HG02763 (cell line): ENCODE data around the gene SYT12.
"Not testable (repeated sequence)": the region's sequence is repeated elsewhere in the genome, so short reads cannot be mapped to it uniquely, and the experiment has no call there.

Experiments
- ATAC-seq: cut with Tn5 transposase; IDR thresholded peaks from one replicate; pipeline ENCODE4 v1.9.1; 2021; ENCODE audit warnings: mild to moderate bottlenecking, moderate library complexity; ENCODE audit not compliant: unreplicated experiment

The SYT12 gene

DNA sequence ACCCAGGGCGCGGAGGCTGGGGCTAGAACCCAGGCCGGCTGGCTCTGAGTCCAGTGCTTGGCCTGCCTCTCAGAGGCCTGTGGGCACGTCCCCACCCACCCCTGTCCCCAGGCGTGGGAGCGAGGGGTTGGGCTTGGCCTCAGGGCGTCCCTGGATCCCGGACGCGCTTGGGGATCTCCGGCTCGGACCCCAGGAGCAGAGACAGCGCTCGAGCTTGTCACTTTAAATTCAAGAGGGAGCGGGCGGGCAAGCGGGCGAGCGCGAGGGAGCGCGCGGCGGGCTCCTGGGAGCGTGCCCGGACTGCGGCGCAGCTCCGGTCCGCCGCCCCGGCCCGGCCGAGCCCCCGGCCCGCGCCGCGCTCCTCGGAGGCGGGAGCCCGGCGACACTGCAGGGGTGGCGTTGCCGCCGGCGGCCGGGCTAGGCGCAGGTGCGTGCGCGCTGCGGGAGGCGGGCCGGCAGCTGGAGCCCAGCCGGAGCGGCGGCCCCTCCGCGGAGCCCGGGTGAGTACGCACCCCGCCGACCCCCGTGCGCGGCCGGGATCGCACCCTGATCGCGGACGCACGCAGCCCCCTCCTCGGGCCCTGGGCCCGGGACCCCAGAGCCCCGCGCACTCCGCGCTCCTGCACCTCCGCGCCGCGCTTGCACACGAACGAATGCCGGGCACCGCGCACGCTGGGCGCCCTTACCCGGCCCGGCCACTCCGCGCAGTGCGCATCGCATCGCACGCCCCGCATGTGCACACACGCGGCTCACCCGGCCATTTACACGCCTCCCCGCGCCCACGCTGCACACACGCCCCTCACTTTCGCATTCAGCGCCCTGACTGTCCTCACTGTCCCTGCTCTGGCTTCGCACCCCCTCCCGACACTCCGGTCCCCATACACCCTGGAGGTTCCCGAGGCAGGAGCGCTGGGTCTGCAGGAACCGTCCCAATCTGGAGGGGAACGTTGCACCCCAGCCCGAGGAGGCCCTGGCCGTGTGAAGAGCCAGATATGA lies at the start of gene SYT12:
TSS of gene SYT12 (plus strand) at position 174 of the 996 bp plus-strand sequence. CDS start 7,011 bp downstream, outside the sequence.
- ATAC-seq = no peak

DNA sequence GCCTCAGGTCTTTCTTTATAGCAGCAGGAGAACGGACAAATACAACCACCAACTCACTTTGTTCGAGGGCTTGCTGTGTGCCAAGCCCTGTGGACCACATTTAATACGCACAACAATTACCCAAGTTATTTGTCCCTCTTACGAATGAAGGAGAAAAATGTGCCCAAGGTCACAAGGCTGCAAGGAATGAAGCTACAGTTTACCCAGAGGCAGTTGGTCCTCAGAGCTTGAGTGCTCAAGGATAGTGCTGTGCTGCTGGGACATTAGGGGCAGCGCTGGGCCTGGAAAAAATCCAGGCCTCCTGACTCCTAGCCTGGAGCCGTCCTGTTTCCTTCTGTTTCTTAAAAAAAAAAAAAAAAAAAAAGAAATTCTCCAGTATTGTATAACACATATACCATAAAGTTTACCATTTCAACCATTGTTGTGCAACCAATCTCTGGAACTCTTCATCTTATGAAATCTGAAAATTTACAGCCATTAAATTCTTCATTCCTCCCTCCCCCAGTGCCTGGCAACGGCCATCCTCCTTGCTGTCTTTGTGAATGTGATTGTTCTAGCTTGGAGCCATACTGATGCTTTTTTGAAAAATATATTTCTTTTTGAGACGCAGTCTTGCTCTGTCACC lies 48.9 kb upstream of the SYT12 start:
- ATAC-seq = no peak

GRCh38 chr11:66974724-66975404 lies 48.1 kb upstream of the SYT12 start, which contains the start of gene C11orf86:
TSS of gene C11orf86 (plus strand) at chr11:66975304. CDS start at chr11:66975363, 59 bp downstream.
- ATAC-seq = no peak

DNA sequence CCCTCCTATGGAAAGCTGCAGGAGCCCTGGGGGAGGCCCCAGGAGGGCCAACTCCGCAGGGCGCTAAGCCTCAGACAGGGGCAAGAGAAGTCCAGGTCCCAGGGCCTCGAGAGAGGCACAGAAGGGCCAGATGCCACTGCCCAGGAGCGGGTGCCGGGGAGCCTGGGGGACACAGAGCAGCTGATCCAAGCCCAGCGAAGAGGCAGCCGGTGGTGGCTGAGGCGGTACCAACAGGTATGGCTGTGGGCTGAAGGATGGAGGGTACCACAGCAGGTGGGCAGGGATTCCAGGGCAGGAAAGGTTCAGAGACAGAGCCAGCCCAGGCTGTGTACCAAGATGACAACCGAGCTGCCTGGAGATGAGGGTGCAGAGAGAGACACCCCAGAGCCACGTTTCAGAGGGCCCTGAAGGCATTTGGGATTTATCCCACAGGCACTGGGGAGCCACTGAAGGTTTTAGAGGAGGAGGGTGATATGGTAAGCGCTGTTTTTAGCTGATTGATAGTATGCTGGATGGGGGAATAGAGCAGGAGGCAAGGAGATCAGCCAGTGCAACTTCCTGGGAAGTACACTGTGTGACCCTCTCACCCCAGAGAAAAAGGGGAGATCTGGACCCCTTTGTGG lies 47.4 kb upstream of the SYT12 start:
- ATAC-seq = no peak

GRCh38 chr11:66976028-66976467 lies 46.9 kb upstream of the SYT12 start:
- no peak for ATAC-seq

GRCh38 chr11:66976925-66977324 lies 46.0 kb upstream of the SYT12 start:
- ATAC-seq = no peak

GRCh38 chr11:66978229-66978628 lies 44.7 kb upstream of the SYT12 start:
- no peak for ATAC-seq

- no peak for ATAC-seq
Observed at GRCh38 chr11:66978717-66979116, 44.2 kb upstream of the SYT12 start.

- ATAC-seq = no peak
Observed at GRCh38 chr11:66979336-66979980, 43.5 kb upstream of the SYT12 start.

GRCh38 chr11:66981976-66982578 lies 40.9 kb upstream of the SYT12 start:
- ATAC-seq = no peak

- ATAC-seq = no peak
Observed at GRCh38 chr11:66983275-66983924, 39.5 kb upstream of the SYT12 start.

- no peak for ATAC-seq
Observed at GRCh38 chr11:66985508-66986177, 37.3 kb upstream of the SYT12 start.

- ATAC-seq = no peak
Observed at GRCh38 chr11:66986178-66986545, 36.8 kb upstream of the SYT12 start.

GRCh38 chr11:66987158-66987620 lies 35.7 kb upstream of the SYT12 start:
- no peak for ATAC-seq

DNA sequence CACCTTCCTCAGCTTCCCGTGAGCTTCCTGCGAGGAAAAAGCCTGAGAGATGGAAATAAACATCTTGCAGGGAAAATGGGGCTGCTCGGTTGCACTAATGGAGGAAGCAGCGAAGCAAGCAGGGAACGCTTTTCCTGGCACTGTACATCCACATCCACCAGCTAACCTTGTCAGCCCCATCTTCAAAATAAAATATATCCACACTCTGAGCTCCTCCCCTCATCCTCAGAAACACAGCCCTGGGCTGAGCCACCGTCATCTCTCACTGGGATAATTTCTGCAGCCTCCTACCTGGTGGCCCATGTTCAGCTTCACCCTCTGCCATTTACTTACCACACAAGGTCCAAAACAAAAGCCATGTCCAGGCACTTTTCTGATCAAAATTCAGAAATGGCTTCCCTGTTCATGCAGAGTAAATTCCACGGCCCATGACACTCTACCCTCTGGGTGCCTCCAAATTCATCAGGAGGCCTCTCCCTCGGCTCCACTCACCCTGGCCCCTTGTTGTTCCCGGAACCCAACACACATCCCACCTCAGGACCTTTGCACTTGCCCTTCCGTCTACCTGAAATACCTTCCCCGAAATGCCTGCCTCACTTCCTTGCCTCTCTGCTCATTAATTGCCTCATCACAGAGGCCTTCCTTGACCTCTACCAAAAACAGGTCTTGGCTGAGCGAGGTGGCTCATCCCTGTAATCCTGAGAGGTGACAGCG lies 34.9 kb upstream of the SYT12 start:
- no peak for ATAC-seq

GRCh38 chr11:66988741-66989140 lies 34.2 kb upstream of the SYT12 start:
- ATAC-seq = not testable (repeated sequence)

- ATAC-seq = not testable (repeated sequence)
Observed at GRCh38 chr11:66989360-66989759, 33.6 kb upstream of the SYT12 start.

GRCh38 chr11:66992041-66992440 lies 30.9 kb upstream of the SYT12 start:
- no peak for ATAC-seq
